Measurements from ENCODE around the gene MSANTD2.

DNA sequence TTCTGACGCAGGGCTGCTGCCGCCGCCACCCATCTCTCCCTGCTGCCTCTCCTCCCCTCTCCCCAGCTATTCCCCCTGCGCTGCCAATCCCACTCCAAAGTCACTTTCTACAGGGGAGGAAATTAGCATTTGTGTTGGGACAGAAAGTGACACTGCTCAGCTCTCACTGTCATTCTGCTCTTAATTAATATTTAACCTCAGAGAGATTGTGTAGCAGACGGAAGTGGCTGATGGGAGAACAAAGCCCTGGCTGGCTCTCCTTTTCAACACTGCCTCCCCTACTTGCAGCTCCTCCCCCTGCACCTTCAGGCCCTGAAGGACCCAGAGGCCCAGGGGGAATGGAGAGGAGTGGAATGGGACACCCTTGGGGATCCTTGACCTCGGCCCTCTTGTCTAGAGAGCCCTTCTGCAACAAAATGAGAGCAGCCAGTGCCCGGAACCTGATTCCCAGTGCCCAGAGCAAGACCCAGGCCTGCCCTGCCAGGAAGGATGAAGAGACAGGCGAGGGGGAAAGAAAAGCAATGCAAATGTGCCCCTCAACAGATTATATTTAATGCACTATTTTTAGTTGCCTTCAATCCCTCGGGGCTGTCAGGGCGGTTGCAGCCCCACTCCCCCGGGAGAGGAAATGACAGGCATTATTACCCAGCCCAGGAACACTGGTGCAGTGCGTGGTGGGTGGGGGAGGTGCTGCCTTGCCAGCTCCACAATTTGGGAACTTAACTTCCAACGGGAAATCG lies 75.1 kb downstream of the MSANTD2 start:
- TF ChIP-seq, protein P1, sequence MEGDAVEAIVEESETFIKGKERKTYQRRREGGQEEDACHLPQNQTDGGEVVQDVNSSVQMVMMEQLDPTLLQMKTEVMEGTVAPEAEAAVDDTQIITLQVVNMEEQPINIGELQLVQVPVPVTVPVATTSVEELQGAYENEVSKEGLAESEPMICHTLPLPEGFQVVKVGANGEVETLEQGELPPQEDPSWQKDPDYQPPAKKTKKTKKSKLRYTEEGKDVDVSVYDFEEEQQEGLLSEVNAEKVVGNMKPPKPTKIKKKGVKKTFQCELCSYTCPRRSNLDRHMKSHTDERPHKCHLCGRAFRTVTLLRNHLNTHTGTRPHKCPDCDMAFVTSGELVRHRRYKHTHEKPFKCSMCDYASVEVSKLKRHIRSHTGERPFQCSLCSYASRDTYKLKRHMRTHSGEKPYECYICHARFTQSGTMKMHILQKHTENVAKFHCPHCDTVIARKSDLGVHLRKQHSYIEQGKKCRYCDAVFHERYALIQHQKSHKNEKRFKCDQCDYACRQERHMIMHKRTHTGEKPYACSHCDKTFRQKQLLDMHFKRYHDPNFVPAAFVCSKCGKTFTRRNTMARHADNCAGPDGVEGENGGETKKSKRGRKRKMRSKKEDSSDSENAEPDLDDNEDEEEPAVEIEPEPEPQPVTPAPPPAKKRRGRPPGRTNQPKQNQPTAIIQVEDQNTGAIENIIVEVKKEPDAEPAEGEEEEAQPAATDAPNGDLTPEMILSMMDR (IDR thresholded peaks at IDR 0.05), result no peak
- no peak for TF ChIP-seq POLR2A (IDR thresholded peaks at IDR 0.05)
